ENCODE results near the gene IL20RB. TPM values are rescaled to one million over a fixed set of nuclear protein-coding genes. Genes with fewer than 3 reads are reported as not detected.

IL20RB gene
- total and polyA plus RNA-seq, 2 of the 13 experiments (the other 11 are each of a cell fraction or from before 2014, with no cell fraction given): 0.22 to 0.32 TPM

GRCh38 chr3:136937851-136938250, 19.9 kb upstream of the IL20RB start (continued):
- no peak for TF ChIP-seq REPIN1 (CRISPR knock-in tag; IDR thresholded peaks at IDR 0.05; ENCODE audit: borderline replicate concordance, low read depth)
- TF ChIP-seq BORCS8-MEF2B (CRISPR knock-in tag; IDR thresholded peaks at IDR 0.05): no peak
- no peak for TF ChIP-seq ZNF776 (CRISPR knock-in tag; IDR thresholded peaks at IDR 0.05)
- no peak for TF ChIP-seq RXRA (CRISPR knock-in tag; IDR thresholded peaks at IDR 0.05)
- TF ChIP-seq NFAT5 (CRISPR knock-in tag; IDR thresholded peaks at IDR 0.05): no peak
- no peak for TF ChIP-seq MZF1 (CRISPR knock-in tag; IDR thresholded peaks at IDR 0.05; ENCODE audit: borderline replicate concordance)
- TF ChIP-seq SMARCC2 (IDR thresholded peaks at IDR 0.05): no peak
- no peak for TF ChIP-seq SMARCE1 (IDR thresholded peaks at IDR 0.05; ENCODE audit: borderline replicate concordance)

- TF ChIP-seq ZNF274 (CRISPR knock-in tag; IDR thresholded peaks at IDR 0.05) (no peak), CERS6 (CRISPR knock-in tag; IDR thresholded peaks at IDR 0.05) (no peak), IRF9 (CRISPR knock-in tag; IDR thresholded peaks at IDR 0.05; ENCODE audit: borderline replicate concordance) (no peak)
- ChIA-PET POLR2A (interaction anchor here (1.0 kb wide), 1 partner anchor 76 kb away, joined by 3 read pairs; the partner anchor contains the start of gene NCK1), CTCF (ENCODE audit: low intra/inter-chr PET ratio, low total read pairs) (no interaction called here)
- no peak overlapping the region for H3K9ac ChIP-seq (ENCODE audit: insufficient read depth, low read depth, low read length)
- H2AFZ ChIP-seq (ENCODE audit: low read length): no peak overlapping the region
- DNase-seq (ENCODE audit: low spot score) (no peak), FAIRE-seq (no peak), ATAC-seq (no peak)
- intact Hi-C loops (cut with micrococcal nuclease; ENCODE audit: unreplicated experiment) (no loop called here), in situ Hi-C loops (cut with HindIII; ENCODE audit: extremely low pct_ligation_motif_present, low pct_unique_long_range_greater_than_20kb) (no loop called here)
- H3K79me2 ChIP-seq (ENCODE audit: insufficient read depth, low read length): peaks cover 36% of the 10 kb centered on the region
- no peak overlapping the region for H3K27ac ChIP-seq (ENCODE audit: extremely low read length, insufficient read depth, low read length)
- H4K20me1 ChIP-seq (ENCODE audit: insufficient read depth, low read length): peaks cover 3% of the 10 kb centered on the region; the same call in 1 of the 2 replicates
- no peak overlapping the region for H3K4me2 ChIP-seq (ENCODE audit: low read depth, low read length)
- peaks cover 0 to 5% of the 10 kb centered on the region in 2 experiments; a peak in 1 of 5 replicates for H3K36me3 ChIP-seq (replicated peaks in 1 of 2; ENCODE audit: control insufficient read depth in 1 of 2, insufficient read depth in 2 of 2, low read length in 2 of 2)
- no peaks in the 10 kb centered on the region for H3K27me3 ChIP-seq (ENCODE audit: control insufficient read depth in 1 of 2, insufficient read depth in 2 of 2, low read length in 2 of 2)
- BruUV-seq (replicated peaks): no TSS peak
- no peak overlapping the region for H3K4me3 ChIP-seq (replicated peaks in 1 of 3; ENCODE audit: insufficient read depth in 1 of 3, low read depth in 2 of 3, low read length in 3 of 3)
- 0 out of 2 replicates have a peak, but pooled peaks cover 8% of the 10 kb centered on the region for H3K9me3 ChIP-seq (ENCODE audit: low read length)
- H3K4me1 ChIP-seq (ENCODE audit: insufficient read depth, low read length): peaks cover 22% of the 10 kb centered on the region; the same call in 1 of the 2 replicates
Observed at GRCh38 chr3:136938334-136938733, 19.4 kb upstream of the IL20RB start.

All from HepG2 (cell line).